ENCODE data around the gene FBXO2.

- TF ChIP-seq FOXP2 (optimal IDR thresholded peaks at IDR 0.05; ENCODE audit: borderline replicate concordance, extremely low read depth, extremely low read length, insufficient read depth) (no peak), POLR2AphosphoS5 (IDR thresholded peaks at IDR 0.05; ENCODE audit: low read depth, low read length) (no peak), REST (IDR thresholded peaks at IDR 0.05; ENCODE audit: insufficient read depth in 1 of 2, low read depth in 2 of 2, low read length in 2 of 2) (no peak), SIN3A (IDR thresholded peaks at IDR 0.05; ENCODE audit: borderline replicate concordance, insufficient read depth, low read length) (no peak), TAF1 (IDR thresholded peaks at IDR 0.05; ENCODE audit: borderline replicate concordance, insufficient read depth, low read length) (no peak)
These were observed 16.5 kb upstream of the FBXO2 start for GRCh38 chr1:11670747-11671146.
